Ovary (tissue), 9 donors: ENCODE results near the gene RPL37A. TPM values are rescaled to one million over a fixed set of nuclear protein-coding genes. Genes with fewer than 3 reads are reported as not detected.

Source experiments
- DNase-seq, 5 donors: peaks; one replicate each; pipeline ENCODE4 v3.0.0-alpha.2; 2019 to 2020
- H3K27ac ChIP-seq, 2 donors: fragments of 200-600 bp; one replicate each; pipeline versions ENCODE4 v1.5.1 to v1.8.0; 2019 to 2022
- H3K27me3 ChIP-seq: fragments of 200-600 bp; one replicate; pipeline ENCODE4 v1.8.0; 2022
- H3K36me3 ChIP-seq: fragments of 200-600 bp; sonication (generic); one replicate; pipeline ENCODE4 v1.5.1; 2019
- H3K4me1 ChIP-seq: one replicate; pipeline ENCODE4 v1.8.1; 2013; ENCODE audit warnings: mild to moderate bottlenecking, moderate library complexity; ENCODE audit not compliant: insufficient read depth
- H3K4me3 ChIP-seq: fragments of 200-600 bp; sonication (generic); one replicate; pipeline ENCODE4 v1.5.1; 2017
- H3K9me3 ChIP-seq, 2 donors: fragments of 200-600 bp in 1 of 2; sonication (generic) in 1 of 2; one replicate each; pipeline versions ENCODE4 v1.5.1 to v1.8.1; 2013 to 2019; ENCODE audit warnings: mild to moderate bottlenecking in 1 of 2, moderate library complexity in 1 of 2
- EP300 ChIP-seq: sonication (generic); formaldehyde crosslinking; IDR thresholded peaks from one replicate; pipeline ENCODE4 v1.6.1; 2017; ENCODE audit warnings: antibody characterized with exemption
- POLR2A ChIP-seq: fragments of 450-650 bp; IDR thresholded peaks from one replicate; pipeline ENCODE4 v1.6.1; 2017; ENCODE audit warnings: antibody characterized with exemption, mild to moderate bottlenecking, moderate library complexity
- WGBS, 3 donors: extraction: QIAGEN DNeasy Blood & Tissue Kit in 1 of 3; methylation state at CpG; one replicate each; pipeline versions ENCODE4 v1.1.5 to v1.1.7; 2013 to 2017; 5-methylcytosine and 5-hydroxymethylcytosine counted together
- intact Hi-C, 4 donors: fragments of 100-400 bp; cut with DNase I; formaldehyde crosslinking; loops; one replicate each; pipeline versions ENCODE4 v1.11.0 to v1.15.1; 2022 to 2023
- polyA plus RNA-seq, 2 donors: library from polyadenylated mRNA; stranded (reverse); fragments of 200-250 nt in 1 of 2; fragments of 350-450 nt in 1 of 2; fragmentation: Illumina TruSeq in 1 of 2; extraction: RNeasy Lipid Tissue Mini Kit (QIAGEN cat#74804) in 1 of 2; gene quantifications; one replicate each; pipeline ENCODE4 v1.2.3, GENCODE V29; 2013 to 2014
- total RNA-seq, 7 donors: library from RNA; depleted of rRNA in 2 of 7; stranded (reverse); fragments of >200 nt in 2 of 7; fragmentation: NEBNext Ultra II Directional in 3 of 7; extraction: Animal tissue kit (Norgen Biotek cat#: 25700) in 3 of 7; gene quantifications; one replicate each; pipeline versions ENCODE4 v1.1.0 to v1.2.4, GENCODE V29; 2016 to 2023
- TF ChIP-seq, protein P1 (sequence below), 3 donors: fragments of 450-650 bp in 2 of 3; fragments of 200-600 bp in 1 of 3; IDR thresholded peaks; one replicate each; pipeline versions ENCODE4 v1.5.1 to v1.8.0; 2016 to 2022; ENCODE audit warnings: antibody characterized with exemption in 3 of 3, mild to moderate bottlenecking in 1 of 3
- donor health status: DM: no; HTN: no; CAD: no; lungs with moderate emphysema.
- donor health status: DM: no; HTN: no; CAD: no.
- donor health status: Bipolar disorder and iron deficiency.
- donor health status: DM: yes; HTN: yes; CAD: no.
- donor health status: DM: no; HTN: no; CAD: no.
- donor health status: DM: yes; HTN: yes; CAD: no.

The RPL37A gene
- total and polyA plus RNA-seq, 9 donors: 3,187 to 7,390 (median 5,316) TPM

DNA sequence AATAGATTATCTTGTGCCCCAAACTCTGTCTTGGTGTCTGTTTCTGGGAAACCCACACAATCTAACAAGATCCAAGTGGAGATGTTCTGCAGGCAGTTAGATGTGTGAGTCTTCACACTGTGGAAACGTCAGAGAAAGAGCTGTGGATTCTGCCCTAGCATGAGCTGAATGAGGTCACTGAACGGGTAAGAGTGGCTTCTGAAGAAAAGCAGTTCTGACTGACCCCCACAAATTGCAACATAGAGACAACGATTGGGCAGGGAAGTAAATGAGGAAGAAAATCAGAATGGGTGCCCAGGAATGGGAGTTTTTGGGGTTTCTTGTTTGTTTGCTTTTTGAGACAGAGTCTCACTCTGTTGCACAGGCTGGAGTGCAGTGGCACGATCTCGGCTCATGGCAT lies 12.9 kb upstream of the RPL37A start:
- Histone ChIP-seq H3K4me3 (no peak overlapping the region), H3K4me1 (no peaks in the 10 kb centered on the region), H3K27ac (no peak overlapping the region), H3K9me3 (no peaks in the 10 kb centered on the region), H3K27me3 (no peaks in the 10 kb centered on the region), H3K36me3 (no peaks in the 10 kb centered on the region)
- DNase-seq: no peak
- intact Hi-C loops: no loop called here
- TF ChIP-seq, protein P1, sequence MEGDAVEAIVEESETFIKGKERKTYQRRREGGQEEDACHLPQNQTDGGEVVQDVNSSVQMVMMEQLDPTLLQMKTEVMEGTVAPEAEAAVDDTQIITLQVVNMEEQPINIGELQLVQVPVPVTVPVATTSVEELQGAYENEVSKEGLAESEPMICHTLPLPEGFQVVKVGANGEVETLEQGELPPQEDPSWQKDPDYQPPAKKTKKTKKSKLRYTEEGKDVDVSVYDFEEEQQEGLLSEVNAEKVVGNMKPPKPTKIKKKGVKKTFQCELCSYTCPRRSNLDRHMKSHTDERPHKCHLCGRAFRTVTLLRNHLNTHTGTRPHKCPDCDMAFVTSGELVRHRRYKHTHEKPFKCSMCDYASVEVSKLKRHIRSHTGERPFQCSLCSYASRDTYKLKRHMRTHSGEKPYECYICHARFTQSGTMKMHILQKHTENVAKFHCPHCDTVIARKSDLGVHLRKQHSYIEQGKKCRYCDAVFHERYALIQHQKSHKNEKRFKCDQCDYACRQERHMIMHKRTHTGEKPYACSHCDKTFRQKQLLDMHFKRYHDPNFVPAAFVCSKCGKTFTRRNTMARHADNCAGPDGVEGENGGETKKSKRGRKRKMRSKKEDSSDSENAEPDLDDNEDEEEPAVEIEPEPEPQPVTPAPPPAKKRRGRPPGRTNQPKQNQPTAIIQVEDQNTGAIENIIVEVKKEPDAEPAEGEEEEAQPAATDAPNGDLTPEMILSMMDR (IDR thresholded peaks at IDR 0.05): no peak
- 71 to 79% (median 73%) methylated on average over 5 of the region's 5 CpGs for WGBS, 3 donors

DNA sequence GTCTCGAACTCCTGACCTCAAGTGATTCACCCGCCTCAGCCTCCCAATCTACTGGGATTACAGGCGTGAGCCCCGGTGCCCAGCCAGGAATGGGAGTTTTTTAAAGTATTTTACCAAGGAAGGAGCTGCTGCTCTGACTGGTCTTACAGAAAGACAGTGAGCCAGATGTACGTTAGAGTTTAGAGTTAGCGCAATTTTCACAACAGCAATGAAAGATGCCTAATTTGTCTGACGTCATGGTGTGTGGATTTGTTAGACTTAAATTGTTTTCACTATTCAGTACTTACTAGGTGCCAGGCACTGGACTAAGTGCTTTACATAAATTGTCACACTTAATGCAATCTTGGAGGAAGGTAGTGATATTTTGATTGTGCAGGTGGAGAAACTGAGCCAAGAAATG lies 12.4 kb upstream of the RPL37A start:
- intact Hi-C loops: no loop called here
- TF ChIP-seq EP300 (no peak), POLR2A (no peak)
- TF ChIP-seq, protein P1 (IDR thresholded peaks at IDR 0.05): no peak
- Histone ChIP-seq H3K36me3 (no peaks in the 10 kb centered on the region), H3K9me3 (no peaks in the 10 kb centered on the region), H3K4me3 (no peak overlapping the region), H3K27ac (no peak overlapping the region), H3K4me1 (no peaks in the 10 kb centered on the region), H3K27me3 (no peaks in the 10 kb centered on the region)
- DNase-seq: no peak
- WGBS, 3 donors: 87 to 91% (median 91%) methylated on average over 7 of the region's 7 CpGs

DNA sequence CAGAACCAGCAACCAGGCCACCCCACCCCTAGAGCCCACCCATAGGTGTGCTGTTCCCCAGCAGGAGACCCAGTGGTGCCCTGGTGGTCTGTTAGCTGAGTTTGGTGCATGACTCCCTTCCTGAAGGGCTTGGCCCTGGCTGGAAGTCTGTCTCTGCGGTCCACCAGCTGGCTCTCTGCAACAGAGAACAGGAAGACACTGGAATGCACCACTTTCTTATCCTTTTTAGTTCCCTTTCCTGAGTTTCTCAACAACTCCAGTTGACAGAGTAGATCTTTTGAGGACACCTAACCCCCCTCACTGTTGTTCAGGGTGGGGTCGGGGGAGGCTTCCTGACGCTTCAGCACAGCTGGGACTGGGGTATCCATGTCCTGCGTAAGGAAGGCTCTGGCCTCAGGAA lies 11.9 kb upstream of the RPL37A start:
- Histone ChIP-seq H3K4me1 (no peaks in the 10 kb centered on the region), H3K27me3 (no peaks in the 10 kb centered on the region), H3K27ac (no peak overlapping the region), H3K9me3 (no peaks in the 10 kb centered on the region), H3K4me3 (no peak overlapping the region), H3K36me3 (no peaks in the 10 kb centered on the region)
- no peak for DNase-seq
- TF ChIP-seq POLR2A (no peak), EP300 (no peak)
- TF ChIP-seq, protein P1 (IDR thresholded peaks at IDR 0.05): no peak
- intact Hi-C loops: no loop called here
- 43 to 61% (median 54%) methylated on average over 4 of the region's 4 CpGs for WGBS, 3 donors

DNA sequence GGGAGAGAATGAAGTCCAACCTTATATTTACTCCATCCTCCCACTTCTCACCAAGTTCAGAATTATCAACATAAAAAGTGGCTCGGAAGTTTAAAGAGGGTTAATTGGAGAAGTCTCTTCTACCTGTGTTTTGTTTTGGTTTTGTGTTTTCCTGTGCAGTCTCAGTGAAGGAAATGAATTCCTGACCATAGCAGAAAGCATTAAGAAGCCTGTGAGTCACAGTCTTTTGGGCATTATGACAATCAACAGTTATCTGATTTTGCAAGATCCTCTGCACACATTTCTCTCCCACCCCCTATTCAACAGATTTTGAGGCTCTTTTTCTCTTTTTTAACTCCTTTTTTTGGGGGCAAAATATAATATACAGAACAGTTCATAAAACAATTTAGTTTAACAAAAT lies 8.6 kb upstream of the RPL37A start:
- 59 to 67% (median 62%) methylated on average over 1 of the region's 1 CpG for WGBS, 3 donors
- H3K4me3 ChIP-seq: no peak overlapping the region
- no peak for DNase-seq
- no peaks in the 10 kb centered on the region for H3K4me1 ChIP-seq
- no peaks in the 10 kb centered on the region for H3K36me3 ChIP-seq
- intact Hi-C loops: no loop called here
- no peaks in the 10 kb centered on the region for H3K9me3 ChIP-seq
- no peaks in the 10 kb centered on the region for H3K27me3 ChIP-seq
- TF ChIP-seq, protein P1 (IDR thresholded peaks at IDR 0.05): no peak
- TF ChIP-seq EP300: no peak
- no peak for TF ChIP-seq POLR2A
- no peak overlapping the region for H3K27ac ChIP-seq
